ENCODE results near the gene HOXA13.

Gene HOXA13

GRCh38 chr7:27245798-27246691 lies 46.2 kb upstream of the HOXA13 start:
- TF ChIP-seq, protein P1, sequence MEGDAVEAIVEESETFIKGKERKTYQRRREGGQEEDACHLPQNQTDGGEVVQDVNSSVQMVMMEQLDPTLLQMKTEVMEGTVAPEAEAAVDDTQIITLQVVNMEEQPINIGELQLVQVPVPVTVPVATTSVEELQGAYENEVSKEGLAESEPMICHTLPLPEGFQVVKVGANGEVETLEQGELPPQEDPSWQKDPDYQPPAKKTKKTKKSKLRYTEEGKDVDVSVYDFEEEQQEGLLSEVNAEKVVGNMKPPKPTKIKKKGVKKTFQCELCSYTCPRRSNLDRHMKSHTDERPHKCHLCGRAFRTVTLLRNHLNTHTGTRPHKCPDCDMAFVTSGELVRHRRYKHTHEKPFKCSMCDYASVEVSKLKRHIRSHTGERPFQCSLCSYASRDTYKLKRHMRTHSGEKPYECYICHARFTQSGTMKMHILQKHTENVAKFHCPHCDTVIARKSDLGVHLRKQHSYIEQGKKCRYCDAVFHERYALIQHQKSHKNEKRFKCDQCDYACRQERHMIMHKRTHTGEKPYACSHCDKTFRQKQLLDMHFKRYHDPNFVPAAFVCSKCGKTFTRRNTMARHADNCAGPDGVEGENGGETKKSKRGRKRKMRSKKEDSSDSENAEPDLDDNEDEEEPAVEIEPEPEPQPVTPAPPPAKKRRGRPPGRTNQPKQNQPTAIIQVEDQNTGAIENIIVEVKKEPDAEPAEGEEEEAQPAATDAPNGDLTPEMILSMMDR (IDR thresholded peaks at IDR 0.05; ENCODE audit: insufficient read depth, low read depth, low read length, missing control alignments): no peak
- no peak overlapping the region for H3K4me3 ChIP-seq (ENCODE audit: low read length)

DNA sequence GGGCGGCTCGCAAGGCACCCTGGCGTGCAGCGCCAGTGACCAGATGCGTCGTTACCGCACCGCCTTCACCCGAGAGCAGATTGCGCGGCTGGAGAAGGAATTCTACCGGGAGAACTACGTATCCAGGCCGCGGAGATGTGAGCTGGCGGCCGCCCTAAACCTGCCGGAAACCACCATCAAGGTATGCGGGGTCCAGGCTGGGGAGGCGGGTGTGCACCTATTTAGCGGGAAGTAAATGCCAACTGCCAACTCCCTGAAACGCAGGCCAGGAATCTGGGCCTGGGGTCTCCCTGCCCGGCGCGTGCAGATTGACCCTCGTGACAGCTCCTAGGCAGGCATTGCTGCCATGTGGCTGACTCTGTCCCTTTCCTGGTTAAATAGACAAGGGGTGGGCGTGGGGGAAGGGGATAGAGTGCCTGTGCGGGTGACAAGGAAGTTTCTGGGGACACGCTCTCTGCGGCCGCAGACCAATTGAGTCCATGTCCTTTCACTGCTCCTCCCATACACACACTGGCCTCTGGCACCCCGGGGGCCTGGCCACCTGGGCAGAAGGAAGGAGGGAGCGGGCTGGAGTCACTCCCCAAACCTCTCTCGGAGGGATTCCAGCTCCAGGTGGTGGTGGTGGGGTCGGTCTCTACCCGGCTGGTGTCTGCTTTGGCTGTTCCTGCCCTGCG lies 45.4 kb upstream of the HOXA13 start:
- H3K4me3 ChIP-seq (ENCODE audit: low read length): no peak overlapping the region
- no peak for DNase-seq (ENCODE audit: low read depth)

More at GRCh38 chr7:27245798-27246691, 46.2 kb upstream of the HOXA13 start:
- DNase-seq (ENCODE audit: low read depth): peak; percentile 55

DNA sequence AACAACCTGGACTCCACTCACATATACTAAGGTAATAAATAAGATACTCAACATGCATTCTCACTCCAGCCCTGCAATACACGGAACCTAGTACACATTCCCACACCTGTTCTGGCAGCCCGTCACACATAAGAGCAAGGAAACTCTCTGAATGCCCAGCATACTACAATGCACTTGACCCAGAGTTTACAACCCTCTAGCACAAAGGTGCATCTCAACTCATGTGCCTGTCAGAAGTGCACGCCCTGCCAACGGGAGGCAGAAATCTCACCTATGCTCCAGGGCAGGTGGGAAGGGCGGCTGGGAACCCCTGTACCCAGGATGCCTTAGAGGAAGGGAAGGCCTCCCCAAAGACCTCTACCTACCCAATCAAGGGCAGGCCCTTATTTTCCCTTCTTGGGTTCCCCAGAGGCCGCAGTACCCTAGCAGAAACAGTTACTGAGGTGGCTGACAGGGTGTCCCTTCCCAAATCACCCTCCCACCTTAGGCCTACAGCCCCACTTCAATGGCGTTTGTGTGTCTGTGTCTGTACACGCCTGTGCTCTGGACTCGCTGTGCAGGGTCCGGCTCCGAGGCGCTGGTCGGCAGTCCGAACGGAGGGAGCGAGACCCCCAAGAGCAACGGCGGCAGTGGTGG lies 44.7 kb upstream of the HOXA13 start:
- H3K4me3 ChIP-seq (ENCODE audit: low read length): no peak overlapping the region
- TF ChIP-seq, protein P1 (IDR thresholded peaks at IDR 0.05; ENCODE audit: insufficient read depth, low read depth, low read length, missing control alignments): no peak
- DNase-seq (ENCODE audit: low read depth): no peak

More for the DNA sequence above, 45.4 kb upstream of the HOXA13 start:
- TF ChIP-seq, protein P1 (IDR thresholded peaks at IDR 0.05; ENCODE audit: insufficient read depth, low read depth, low read length, missing control alignments): no peak

DNA sequence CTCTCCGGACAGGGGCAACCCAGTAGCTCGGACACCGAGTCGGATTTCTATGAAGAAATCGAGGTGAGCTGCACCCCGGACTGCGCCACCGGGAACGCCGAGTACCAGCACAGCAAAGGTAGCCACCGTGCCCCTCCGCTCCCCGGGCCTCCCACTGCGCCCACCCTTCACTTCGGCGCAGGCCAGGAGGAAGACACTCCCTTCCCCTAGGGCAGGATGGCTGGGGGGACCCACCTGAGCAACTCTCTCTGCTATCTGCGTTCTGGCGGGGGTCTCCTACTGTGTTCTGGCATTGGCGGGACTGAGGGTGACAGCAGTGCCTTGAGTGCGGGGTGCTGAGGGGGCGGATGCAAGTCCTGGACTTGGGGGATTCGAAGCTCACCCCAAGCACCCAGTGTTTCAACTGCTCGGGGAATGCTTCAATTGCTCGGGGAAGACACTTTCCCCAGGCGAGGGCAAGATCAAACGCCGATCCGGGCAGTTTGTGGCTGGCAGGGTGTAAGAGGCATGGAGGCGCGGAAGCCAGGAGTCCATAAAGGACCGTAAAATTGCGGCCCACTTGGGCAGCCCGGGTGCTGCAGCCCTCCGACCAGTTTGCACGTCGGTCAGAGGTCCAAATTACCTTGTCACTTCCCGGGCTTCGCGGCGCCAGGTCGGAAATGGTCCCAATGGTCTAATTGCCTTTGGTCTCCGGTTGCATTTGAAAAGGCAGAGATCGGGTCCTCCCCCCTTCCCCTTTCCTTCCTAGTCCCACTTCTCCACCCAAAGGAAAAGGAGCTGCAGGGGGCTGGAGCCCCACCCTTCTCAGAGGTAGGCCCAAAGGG lies 43.7 kb upstream of the HOXA13 start:
- no peak overlapping the region for H3K4me3 ChIP-seq (ENCODE audit: low read length)
- TF ChIP-seq, protein P1 (IDR thresholded peaks at IDR 0.05; ENCODE audit: insufficient read depth, low read depth, low read length, missing control alignments): no peak
- DNase-seq (ENCODE audit: low read depth): no peak

- H3K4me3 ChIP-seq (ENCODE audit: low read length): no peak within 1 kb of the TSS
- TF ChIP-seq, protein P1 (IDR thresholded peaks at IDR 0.05; ENCODE audit: insufficient read depth, low read depth, low read length, missing control alignments): no peak
- no peak for DNase-seq (ENCODE audit: low read depth)
These were observed 42.9 kb upstream of the HOXA13 start, which contains the start of gene EVX1 for GRCh38 chr7:27242555-27243339. EVX1 (plus strand) TSS chr7:27242802; CDS start chr7:27243031, 229 bp downstream.
